GM21423 (cell line): ENCODE measurements around the gene JPH3.

Experiments
- ATAC-seq: cut with Tn5 transposase; IDR thresholded peaks from one replicate; pipeline ENCODE4 v1.9.1; 2021; ENCODE audit warnings: mild to moderate bottlenecking, moderate library complexity; ENCODE audit not compliant: unreplicated experiment

The JPH3 gene

GRCh38 chr16:87625241-87625797 is 23.0 kb downstream of the JPH3 start:
- ATAC-seq = no peak

GRCh38 chr16:87626401-87626800 is 24.1 kb downstream of the JPH3 start:
- ATAC-seq = no peak

GRCh38 chr16:87626905-87627304 is 24.6 kb downstream of the JPH3 start:
- no peak for ATAC-seq

- no peak for ATAC-seq
Observed at GRCh38 chr16:87627542-87628245, 25.4 kb downstream of the JPH3 start.

- ATAC-seq = no peak
Observed at GRCh38 chr16:87628246-87628923, 26.1 kb downstream of the JPH3 start.

GRCh38 chr16:87628940-87629339 is 26.6 kb downstream of the JPH3 start:
- ATAC-seq = no peak

- ATAC-seq = no peak
Observed at GRCh38 chr16:87631067-87631466, 28.8 kb downstream of the JPH3 start.

GRCh38 chr16:87634411-87634810 is 32.1 kb downstream of the JPH3 start:
- no peak for ATAC-seq

GRCh38 chr16:87635541-87636049 is 33.3 kb downstream of the JPH3 start:
- ATAC-seq = no peak

- peak; percentile 64 for ATAC-seq
Observed at GRCh38 chr16:87636050-87636684, 33.9 kb downstream of the JPH3 start.

- ATAC-seq = no peak
Observed at GRCh38 chr16:87636741-87637140, 34.4 kb downstream of the JPH3 start.

- no peak for ATAC-seq
Observed at GRCh38 chr16:87637357-87637756, 35.0 kb downstream of the JPH3 start.

- no peak for ATAC-seq
Observed at GRCh38 chr16:87638736-87639135, 36.4 kb downstream of the JPH3 start.

- no peak for ATAC-seq
Observed at GRCh38 chr16:87641721-87642120, 39.4 kb downstream of the JPH3 start.

GRCh38 chr16:87642491-87642890 is 40.2 kb downstream of the JPH3 start:
- ATAC-seq = no peak

- no peak for ATAC-seq
Observed at GRCh38 chr16:87644186-87644585, 41.9 kb downstream of the JPH3 start.

GRCh38 chr16:87644596-87644995 is 42.3 kb downstream of the JPH3 start:
- ATAC-seq = no peak

GRCh38 chr16:87645802-87646201 is 43.5 kb downstream of the JPH3 start:
- no peak for ATAC-seq

GRCh38 chr16:87647431-87648185 is 45.3 kb downstream of the JPH3 start:
- no peak for ATAC-seq

- ATAC-seq = no peak
Observed at GRCh38 chr16:87648236-87648635, 45.9 kb downstream of the JPH3 start.
